Astrocyte (in vitro differentiated cells and primary cell): ENCODE data around the gene LSP1. TPM values are rescaled to one million over a fixed set of nuclear protein-coding genes. Genes with fewer than 3 reads are reported as not detected.

Source experiments
- DNase-seq: peaks from one replicate; pipeline ENCODE4 v3.0.0-alpha.2; 2010; ENCODE audit warnings: low read depth
- FAIRE-seq: peaks from 2 replicates; lab custom pipeline; 2011; peaks lifted over from hg19 to GRCh38; lab: Jason Lieb, UNC
- H2AFZ ChIP-seq: 2 replicates; pipeline ENCODE4 v1.6.0; 2012; ENCODE audit warnings: low read depth, low read length, inconsistent platforms
- H3K27ac ChIP-seq: 2 replicates; pipeline ENCODE4 v1.5.1; 2011; ENCODE audit warnings: low read depth, low read length, inconsistent platforms
- H3K27me3 ChIP-seq: 2 replicates; pipeline ENCODE4 v1.6.0; 2011; ENCODE audit warnings: low read length, inconsistent platforms; ENCODE audit not compliant: insufficient read depth
- H3K36me3 ChIP-seq: 2 replicates; pipeline ENCODE4 v1.5.1; 2011; ENCODE audit warnings: low read length, inconsistent platforms; ENCODE audit not compliant: insufficient read depth
- H3K4me1 ChIP-seq: 2 replicates; pipeline ENCODE4 v1.5.1; 2011; ENCODE audit warnings: low read length, inconsistent platforms; ENCODE audit not compliant: insufficient read depth
- H3K4me2 ChIP-seq: 2 replicates; pipeline ENCODE4 v1.6.0; 2012; ENCODE audit warnings: low read length, inconsistent platforms
- H3K4me3 ChIP-seq: 2 replicates; pipeline ENCODE4 v1.5.1; 2011; ENCODE audit warnings: low read depth, mild to moderate bottlenecking, low read length, inconsistent platforms; ENCODE audit not compliant: insufficient read depth
- H3K79me2 ChIP-seq: 2 replicates; pipeline ENCODE4 v1.6.0; 2012; ENCODE audit warnings: mild to moderate bottlenecking, low read length, inconsistent platforms; ENCODE audit not compliant: insufficient read depth
- H3K9ac ChIP-seq: 2 replicates; pipeline ENCODE4 v1.6.0; 2012; ENCODE audit warnings: mild to moderate bottlenecking, low read length, inconsistent platforms
- H3K9me3 ChIP-seq: 2 replicates; pipeline ENCODE4 v1.5.1; 2012; ENCODE audit warnings: low read depth, mild to moderate bottlenecking, low read length, inconsistent platforms; ENCODE audit not compliant: insufficient read depth
- H4K20me1 ChIP-seq: 2 replicates; pipeline ENCODE4 v1.6.0; 2012; ENCODE audit warnings: low read length, inconsistent platforms; ENCODE audit not compliant: insufficient read depth
- H3K27ac Mint-ChIP-seq: one replicate; pipeline ENCODE4 v1.8.0; 2021; ENCODE audit warnings: mild to moderate bottlenecking, mixed read lengths; ENCODE audit not compliant: unreplicated experiment
- H3K27me3 Mint-ChIP-seq: one replicate; pipeline ENCODE4 v1.8.0; 2021; ENCODE audit warnings: low read depth, mixed read lengths; ENCODE audit not compliant: unreplicated experiment
- H3K36me3 Mint-ChIP-seq: one replicate; pipeline ENCODE4 v1.8.0; 2021; ENCODE audit warnings: low read depth, mixed read lengths; ENCODE audit not compliant: unreplicated experiment
- H3K4me1 Mint-ChIP-seq: one replicate; pipeline ENCODE4 v1.8.0; 2021; ENCODE audit warnings: low read depth, mixed read lengths; ENCODE audit not compliant: unreplicated experiment
- H3K4me3 Mint-ChIP-seq: one replicate; pipeline ENCODE4 v1.8.0; 2021; ENCODE audit warnings: mild to moderate bottlenecking, moderate library complexity, mixed read lengths; ENCODE audit not compliant: unreplicated experiment
- H3K9me3 Mint-ChIP-seq: one replicate; pipeline ENCODE4 v1.8.0; 2021; ENCODE audit warnings: mild to moderate bottlenecking, mixed read lengths; ENCODE audit not compliant: unreplicated experiment
- CTCF ChIP-seq: IDR thresholded peaks from 2 replicates; pipeline ENCODE4 v1.5.1; 2011; ENCODE audit warnings: low read depth, mild to moderate bottlenecking, inconsistent platforms, low read length, moderate library complexity; ENCODE audit not compliant: insufficient read depth
- EZH2 ChIP-seq: IDR thresholded peaks from 2 replicates; pipeline ENCODE4 v1.6.1; 2012; ENCODE audit warnings: mild to moderate bottlenecking, low read length, inconsistent platforms; ENCODE audit not compliant: insufficient read depth
- total RNA-seq: library from RNA; stranded (reverse); gene quantifications from 2 replicates; pipeline ENCODE4 v1.2.1, GENCODE V29; 2021

Gene LSP1
- total RNA-seq, 1 donor from 2014 or later, result 1.3 TPM

DNA sequence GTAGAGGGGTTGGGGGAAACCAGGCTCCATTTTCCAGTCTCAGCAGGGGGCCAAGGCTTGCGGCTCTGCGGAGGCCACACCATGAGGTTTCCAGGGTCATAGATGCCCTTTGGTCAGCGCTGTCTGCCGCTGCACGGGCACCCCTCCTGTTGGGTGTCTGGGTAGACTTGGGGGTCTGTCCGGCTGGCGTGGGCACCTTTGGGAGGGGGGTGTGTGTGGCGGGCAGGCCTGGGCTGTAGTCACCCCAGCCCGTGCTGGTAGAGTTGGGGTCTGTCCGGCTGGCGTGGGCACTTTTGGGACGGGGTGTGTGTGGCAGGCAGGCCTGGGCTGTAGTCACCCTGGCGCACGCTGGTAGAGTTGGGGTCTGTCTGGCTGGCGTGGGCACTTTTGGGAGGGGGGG lies 18.6 kb downstream of the LSP1 start:
- no peaks in the 10 kb centered on the region for H4K20me1 ChIP-seq
- no peaks in the 10 kb centered on the region for H3K9me3 ChIP-seq
- peaks cover 4% of the 10 kb centered on the region for H3K27me3 ChIP-seq
- TF ChIP-seq CTCF (no peak), EZH2 (no peak)
- H3K4me3 ChIP-seq, result no peak overlapping the region
- H3K4me3 Mint-ChIP-seq, result no peak overlapping the region
- no peak overlapping the region for H3K4me2 ChIP-seq
- H2AFZ ChIP-seq, result no peak overlapping the region
- H3K27me3 Mint-ChIP-seq, result peaks cover 20% of the 10 kb centered on the region
- H3K36me3 ChIP-seq, result no peaks in the 10 kb centered on the region
- H3K27ac ChIP-seq, result no peak overlapping the region
- peaks cover 4% of the 10 kb centered on the region for H3K4me1 ChIP-seq
- H3K79me2 ChIP-seq, result no peaks in the 10 kb centered on the region
- FAIRE-seq, result no peak
- DNase-seq, result no peak
- H3K36me3 Mint-ChIP-seq, result no peaks in the 10 kb centered on the region
- no peaks in the 10 kb centered on the region for H3K4me1 Mint-ChIP-seq
- no peaks in the 10 kb centered on the region for H3K9me3 Mint-ChIP-seq
- no peak overlapping the region for H3K27ac Mint-ChIP-seq
- no peak overlapping the region for H3K9ac ChIP-seq

GRCh38 chr11:1872267-1872985 lies 19.5 kb downstream of the LSP1 start:
- Mint-ChIP-seq H3K4me1 (no peaks in the 10 kb centered on the region), H3K36me3 (no peaks in the 10 kb centered on the region), H3K27ac (no peak overlapping the region), H3K27me3 (peaks cover 20% of the 10 kb centered on the region), H3K4me3 (no peak overlapping the region), H3K9me3 (no peaks in the 10 kb centered on the region)
- H3K9me3 ChIP-seq, result no peaks in the 10 kb centered on the region
- peaks cover 4% of the 10 kb centered on the region for H3K27me3 ChIP-seq
- FAIRE-seq (no peak), DNase-seq (no peak)
- no peaks in the 10 kb centered on the region for H4K20me1 ChIP-seq
- TF ChIP-seq CTCF, result no peak
- no peak for TF ChIP-seq EZH2
- no peaks in the 10 kb centered on the region for H3K36me3 ChIP-seq
- H3K9ac ChIP-seq, result no peak overlapping the region
- H3K27ac ChIP-seq, result no peak overlapping the region
- no peak overlapping the region for H3K4me2 ChIP-seq
- peaks cover 8% of the 10 kb centered on the region for H3K4me1 ChIP-seq
- no peaks in the 10 kb centered on the region for H3K79me2 ChIP-seq
- no peak overlapping the region for H3K4me3 ChIP-seq
- H2AFZ ChIP-seq, result no peak overlapping the region
